ENCODE data around the gene MVD.

Gene MVD

GRCh38 chr16:88655733-88656281 is 7.1 kb downstream of the MVD start:
- no peak for DNase-seq (ENCODE audit: low read depth)

- DNase-seq (ENCODE audit: low read depth) = no peak
These were observed 7.7 kb downstream of the MVD start for GRCh38 chr16:88655053-88655732.

- no peak for DNase-seq (ENCODE audit: low read depth)
These were observed 8.4 kb downstream of the MVD start for GRCh38 chr16:88654363-88655052.

- DNase-seq (ENCODE audit: low read depth) = no peak
These were observed 9.1 kb downstream of the MVD start for GRCh38 chr16:88653596-88654362.

- no peak for DNase-seq (ENCODE audit: low read depth)
These were observed 9.8 kb downstream of the MVD start for GRCh38 chr16:88653101-88653500.

- DNase-seq (ENCODE audit: low read depth) = no peak
These were observed 10.2 kb downstream of the MVD start for GRCh38 chr16:88652762-88653063.

GRCh38 chr16:88651989-88652761 is 10.7 kb downstream of the MVD start:
- no peak for DNase-seq (ENCODE audit: low read depth)

GRCh38 chr16:88651276-88651988 is 11.5 kb downstream of the MVD start:
- no peak for DNase-seq (ENCODE audit: low read depth)

- peak; percentile 26 for DNase-seq (ENCODE audit: low read depth)
These were observed 12.1 kb downstream of the MVD start, which contains the start of gene CYBA for GRCh38 chr16:88650749-88651275. CYBA (minus strand) TSS chr16:88651053; CDS start chr16:88651013, 40 bp downstream.

GRCh38 chr16:88649924-88650748 is 12.8 kb downstream of the MVD start:
- no peak for DNase-seq (ENCODE audit: low read depth)

- DNase-seq (ENCODE audit: low read depth) = no peak
These were observed 13.5 kb downstream of the MVD start for GRCh38 chr16:88649195-88649923.

- DNase-seq (ENCODE audit: low read depth) = no peak
These were observed 15.5 kb downstream of the MVD start for GRCh38 chr16:88647178-88648070.

- DNase-seq (ENCODE audit: low read depth) = no peak
These were observed 16.4 kb downstream of the MVD start for GRCh38 chr16:88646345-88647034.

GRCh38 chr16:88645941-88646340 is 16.9 kb downstream of the MVD start:
- DNase-seq (ENCODE audit: low read depth) = no peak

GRCh38 chr16:88645455-88645854 is 17.4 kb downstream of the MVD start:
- DNase-seq (ENCODE audit: low read depth) = no peak

GRCh38 chr16:88643644-88643932 is 19.3 kb downstream of the MVD start:
- DNase-seq (ENCODE audit: low read depth) = no peak

- DNase-seq (ENCODE audit: low read depth) = no peak
These were observed 19.8 kb downstream of the MVD start for GRCh38 chr16:88642881-88643643.

Measured in stromal cell of bone marrow (primary cell).